Measurements from ENCODE around the gene SGPP1.

DNA sequence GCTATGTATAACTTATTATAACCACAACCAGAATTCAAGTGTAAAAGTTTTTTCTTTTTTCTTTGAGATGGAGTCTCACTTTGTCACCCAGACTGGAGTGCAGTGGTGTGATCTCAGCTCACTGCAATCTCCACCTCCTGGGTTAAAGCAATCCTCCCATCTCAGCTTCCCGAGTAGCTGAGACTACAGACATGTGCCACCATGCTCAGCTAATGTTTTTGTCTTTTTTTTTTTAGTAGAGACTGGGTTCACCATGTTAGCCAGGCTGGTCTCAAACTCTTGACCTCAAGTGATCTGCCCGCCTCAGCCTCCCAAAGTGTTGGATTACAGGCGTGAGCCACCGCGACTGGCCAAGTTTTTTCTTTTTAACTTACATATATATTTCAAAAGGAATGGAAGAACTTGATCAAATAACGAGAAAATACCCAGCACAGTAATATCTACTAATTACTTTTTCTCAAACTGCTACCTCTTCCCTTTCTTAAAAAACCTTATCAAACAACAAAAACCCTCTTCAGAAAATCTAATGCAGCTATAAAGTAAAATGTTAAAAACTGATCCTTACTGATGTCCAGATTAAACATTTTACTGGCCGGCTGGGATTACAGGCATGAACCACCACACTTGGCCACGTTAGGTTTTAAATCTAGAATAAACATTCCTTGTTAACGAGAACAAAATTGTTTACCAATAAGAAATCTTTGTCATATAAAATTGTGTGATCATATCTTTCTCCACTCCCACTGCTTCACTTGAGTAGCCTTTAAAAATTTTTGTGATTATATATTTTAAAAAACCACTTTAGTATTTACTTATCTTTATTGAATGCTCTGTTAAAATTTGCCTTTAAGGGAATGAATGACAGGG, 44.9 kb downstream of the SGPP1 start:
- no peak for TF ChIP-seq POLR2A (IDR thresholded peaks at IDR 0.05)
- TF ChIP-seq, protein P1, sequence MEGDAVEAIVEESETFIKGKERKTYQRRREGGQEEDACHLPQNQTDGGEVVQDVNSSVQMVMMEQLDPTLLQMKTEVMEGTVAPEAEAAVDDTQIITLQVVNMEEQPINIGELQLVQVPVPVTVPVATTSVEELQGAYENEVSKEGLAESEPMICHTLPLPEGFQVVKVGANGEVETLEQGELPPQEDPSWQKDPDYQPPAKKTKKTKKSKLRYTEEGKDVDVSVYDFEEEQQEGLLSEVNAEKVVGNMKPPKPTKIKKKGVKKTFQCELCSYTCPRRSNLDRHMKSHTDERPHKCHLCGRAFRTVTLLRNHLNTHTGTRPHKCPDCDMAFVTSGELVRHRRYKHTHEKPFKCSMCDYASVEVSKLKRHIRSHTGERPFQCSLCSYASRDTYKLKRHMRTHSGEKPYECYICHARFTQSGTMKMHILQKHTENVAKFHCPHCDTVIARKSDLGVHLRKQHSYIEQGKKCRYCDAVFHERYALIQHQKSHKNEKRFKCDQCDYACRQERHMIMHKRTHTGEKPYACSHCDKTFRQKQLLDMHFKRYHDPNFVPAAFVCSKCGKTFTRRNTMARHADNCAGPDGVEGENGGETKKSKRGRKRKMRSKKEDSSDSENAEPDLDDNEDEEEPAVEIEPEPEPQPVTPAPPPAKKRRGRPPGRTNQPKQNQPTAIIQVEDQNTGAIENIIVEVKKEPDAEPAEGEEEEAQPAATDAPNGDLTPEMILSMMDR (IDR thresholded peaks at IDR 0.05): no peak
